DOHH2 (cell line): Measurements from ENCODE around the gene ZFYVE19.

Experiments used
- H3F3A ChIP-seq: fragments of 200-600 bp; sonication (generic), shearing (Covaris generic); 2 replicates; pipeline ENCODE4 v1.6.0; 2016; ENCODE audit warnings: antibody characterized with exemption, mild to moderate bottlenecking; ENCODE audit not compliant: control insufficient read depth, insufficient read depth
- H3K27ac ChIP-seq: fragments of 200-600 bp; sonication (generic); 2 replicates; pipeline ENCODE4 v1.5.1; 2014; ENCODE audit warnings: low read depth, mild to moderate bottlenecking, low read length, moderate library complexity
- H3K27me3 ChIP-seq: fragments of 200-600 bp; sonication (generic); 2 replicates; pipeline ENCODE4 v1.6.1; 2014; ENCODE audit warnings: mild to moderate bottlenecking, low read length, mixed read lengths; ENCODE audit not compliant: control insufficient read depth
- H3K36me3 ChIP-seq: fragments of 200-600 bp; sonication (generic); 2 replicates; pipeline ENCODE4 v1.6.1; 2014; ENCODE audit warnings: mild to moderate bottlenecking, low read length, moderate library complexity, mixed read lengths; ENCODE audit not compliant: control insufficient read depth
- H3K4me1 ChIP-seq: fragments of 200-600 bp; sonication (generic); 2 replicates; pipeline ENCODE4 v1.6.1; 2014; ENCODE audit warnings: mild to moderate bottlenecking, low read length, mixed read lengths; ENCODE audit not compliant: control insufficient read depth
- H3K4me2 ChIP-seq: fragments of 200-600 bp; sonication (generic); 2 replicates; pipeline ENCODE4 v1.6.0; 2014; ENCODE audit warnings: mild to moderate bottlenecking, low read length, moderate library complexity
- H3K4me3 ChIP-seq: fragments of 200-600 bp; sonication (generic); 2 replicates; pipeline ENCODE4 v1.5.1; 2014; ENCODE audit warnings: mild to moderate bottlenecking, low read length, mixed read lengths
- H3K79me2 ChIP-seq: fragments of 200-600 bp; sonication (generic); 2 replicates; pipeline ENCODE4 v1.6.1; 2014; ENCODE audit warnings: mild to moderate bottlenecking, low read length, mixed read lengths; ENCODE audit not compliant: control insufficient read depth
- H3K9me2 ChIP-seq: fragments of 200-600 bp; sonication (generic); replicated peaks from 2 replicates; pipeline ENCODE4 v1.6.1; 2014; ENCODE audit warnings: mild to moderate bottlenecking, low read length, mixed read lengths; ENCODE audit not compliant: control insufficient read depth
- H3K9me3 ChIP-seq: fragments of 200-600 bp; sonication (generic); 2 replicates; pipeline ENCODE4 v1.6.1; 2014; ENCODE audit warnings: antibody characterized with exemption, low read length, mixed read lengths; ENCODE audit not compliant: control insufficient read depth, insufficient read depth
- H4K20me1 ChIP-seq: fragments of 200-600 bp; sonication (generic); 2 replicates; pipeline ENCODE4 v1.6.0; 2014; ENCODE audit warnings: low read depth, mild to moderate bottlenecking, antibody characterized with exemption, low read length, moderate library complexity; ENCODE audit not compliant: control insufficient read depth, insufficient read depth
- CTCF ChIP-seq: fragments of 200-600 bp; sonication (generic); IDR thresholded peaks from one replicate; pipeline ENCODE4 v1.5.1; 2014; ENCODE audit warnings: antibody characterized with exemption, mild to moderate bottlenecking, low read depth, low read length; ENCODE audit not compliant: poor library complexity, severe bottlenecking
- EZH2phosphoT487 ChIP-seq: fragments of 200-600 bp; sonication (generic); IDR thresholded peaks from 2 replicates; pipeline ENCODE4 v1.6.1; 2017; ENCODE audit warnings: borderline replicate concordance, mild to moderate bottlenecking, antibody characterized with exemption, low read length, moderate library complexity, mixed read lengths

The ZFYVE19 gene

GRCh38 chr15:40826423-40827075 is 19.7 kb downstream of the ZFYVE19 start:
- Histone ChIP-seq H3K79me2 (no peaks in the 10 kb centered on the region), H3K9me3 (no peaks in the 10 kb centered on the region), H3K9me2 (no peaks in the 10 kb centered on the region), H3K27me3 (peaks cover 15% of the 10 kb centered on the region), H3K4me2 (no peak overlapping the region), H3K36me3 (no peaks in the 10 kb centered on the region), H3K27ac (no peak overlapping the region), H4K20me1 (no peaks in the 10 kb centered on the region), H3F3A (no peaks in the 10 kb centered on the region), H3K4me1 (no peaks in the 10 kb centered on the region), H3K4me3 (no peak overlapping the region)
- TF ChIP-seq EZH2phosphoT487 = no peak
- no peak for TF ChIP-seq CTCF

- Histone ChIP-seq H3K36me3 (no peaks in the 10 kb centered on the region), H3K27me3 (peaks cover 15% of the 10 kb centered on the region), H3F3A (no peaks in the 10 kb centered on the region), H3K79me2 (no peaks in the 10 kb centered on the region), H3K4me1 (no peaks in the 10 kb centered on the region), H3K4me2 (no peak within 1 kb of the TSS), H3K27ac (no peak within 1 kb of the TSS), H4K20me1 (no peaks in the 10 kb centered on the region), H3K4me3 (no peak within 1 kb of the TSS), H3K9me3 (no peaks in the 10 kb centered on the region), H3K9me2 (no peaks in the 10 kb centered on the region)
- TF ChIP-seq EZH2phosphoT487 (no peak), CTCF (no peak)
Observed at GRCh38 chr15:40828447-40829036, 21.7 kb downstream of the ZFYVE19 start, which contains the start of gene PPP1R14D. TSS of gene PPP1R14D (minus strand) at chr15:40828708. CDS start at chr15:40828641, 67 bp downstream.

GRCh38 chr15:40829115-40829514 is 22.2 kb downstream of the ZFYVE19 start:
- Histone ChIP-seq H3K4me2 (no peak overlapping the region), H3K36me3 (no peaks in the 10 kb centered on the region), H3K27me3 (peaks cover 15% of the 10 kb centered on the region), H3K27ac (no peak overlapping the region), H3F3A (no peaks in the 10 kb centered on the region), H3K4me3 (no peak overlapping the region), H3K9me3 (no peaks in the 10 kb centered on the region), H3K4me1 (no peaks in the 10 kb centered on the region), H3K79me2 (no peaks in the 10 kb centered on the region), H3K9me2 (no peaks in the 10 kb centered on the region), H4K20me1 (no peaks in the 10 kb centered on the region)
- TF ChIP-seq EZH2phosphoT487 (no peak), CTCF (no peak)
